ENCODE results near the gene CSTF3.

GRCh38 chr11:33162831-33163230, 1.6 kb upstream of the CSTF3 start:
- TF ChIP-seq RAD21 (conservative IDR thresholded peaks at IDR 0.05), result no peak
- TF ChIP-seq CTCF (IDR thresholded peaks at IDR 0.05; ENCODE audit: poor library complexity, severe bottlenecking), result no peak
- TF ChIP-seq EZH2 (IDR thresholded peaks at IDR 0.05; ENCODE audit: borderline replicate concordance, insufficient read depth, low read length, poor library complexity, severe bottlenecking), result no peak
- no peak for TF ChIP-seq REST (IDR thresholded peaks at IDR 0.05; ENCODE audit: borderline replicate concordance)
